Neural cell (in vitro differentiated cells): Measurements from ENCODE around the gene SCD. TPM values are rescaled to one million over a fixed set of nuclear protein-coding genes. Genes with fewer than 3 reads are reported as not detected.

Source experiments
- H2AFZ ChIP-seq: fragments of 200-600, 300-800 bp; sonication (generic), shearing (Covaris generic); 2 replicates; pipeline ENCODE4 v1.6.0; 2014; ENCODE audit warnings: low read depth, mild to moderate bottlenecking, antibody characterized with exemption, low read length, moderate library complexity
- H3F3A ChIP-seq: fragments of 200-600 bp; shearing (Covaris generic); 2 replicates; pipeline ENCODE4 v1.6.1; 2016; ENCODE audit warnings: mild to moderate bottlenecking, moderate library complexity, mixed read lengths, antibody characterized with exemption, low read length; ENCODE audit not compliant: insufficient read depth, poor library complexity, severe bottlenecking
- H3K27ac ChIP-seq: fragments of 200-600, 300-800 bp; sonication (generic), shearing (Covaris generic); 2 replicates; pipeline ENCODE4 v1.5.1; 2014; ENCODE audit warnings: mild to moderate bottlenecking, low read length, moderate library complexity
- H3K27me3 ChIP-seq: fragments of 300-800, 200-600 bp; sonication (generic), shearing (Covaris generic); 2 replicates; pipeline ENCODE4 v1.6.0; 2014; ENCODE audit warnings: mild to moderate bottlenecking, low read depth, low read length, moderate library complexity; ENCODE audit not compliant: insufficient read depth
- H3K36me3 ChIP-seq: fragments of 300-800, 200-600 bp; sonication (generic), shearing (Covaris generic); 2 replicates; pipeline ENCODE4 v1.5.1; 2014; ENCODE audit warnings: mild to moderate bottlenecking, antibody characterized with exemption, low read length, moderate library complexity; ENCODE audit not compliant: insufficient read depth
- H3K4me2 ChIP-seq: fragments of 300-800, 200-600 bp; sonication (generic), shearing (Covaris generic); 2 replicates; pipeline ENCODE4 v1.6.0; 2014; ENCODE audit warnings: mild to moderate bottlenecking, low read length
- H3K4me3 ChIP-seq: fragments of 300-800, 200-600 bp; sonication (generic), shearing (Covaris generic); 2 replicates; pipeline ENCODE4 v1.5.1; 2014; ENCODE audit warnings: mild to moderate bottlenecking, low read length, moderate library complexity
- H3K79me2 ChIP-seq: fragments of 200-600 bp; shearing (Covaris generic); replicated peaks from 2 replicates; pipeline ENCODE4 v1.6.0; 2014; ENCODE audit warnings: mild to moderate bottlenecking, low read length, moderate library complexity; ENCODE audit not compliant: insufficient read depth
- H3K9ac ChIP-seq: fragments of 300-800, 200-600 bp; sonication (generic), shearing (Covaris generic); 2 replicates; pipeline ENCODE4 v1.6.1; 2016; ENCODE audit warnings: mild to moderate bottlenecking, low read length, mixed read lengths
- H3K9me2 ChIP-seq: fragments of 200-600 bp; shearing (Covaris generic); 2 replicates; pipeline ENCODE4 v1.6.1; 2016; ENCODE audit warnings: mild to moderate bottlenecking, low read length, mixed read lengths; ENCODE audit not compliant: insufficient read depth
- H3K9me3 ChIP-seq: fragments of 200-600, 300-800 bp; sonication (generic), shearing (Covaris generic); 2 replicates; pipeline ENCODE4 v1.6.1; 2016; ENCODE audit warnings: mild to moderate bottlenecking, mixed run types, low read length, moderate library complexity, mixed read lengths
- H4K20me1 ChIP-seq: fragments of 200-600 bp; shearing (Covaris generic); 2 replicates; pipeline ENCODE4 v1.6.1; 2016; ENCODE audit warnings: mild to moderate bottlenecking, mixed run types; ENCODE audit not compliant: insufficient read depth
- CTCF ChIP-seq: fragments of 450-650 bp; IDR thresholded peaks from 2 replicates; pipeline ENCODE4 v1.5.1; 2014; ENCODE audit warnings: antibody characterized with exemption, mild to moderate bottlenecking, moderate library complexity; ENCODE audit not compliant: poor library complexity, severe bottlenecking
- EP300 ChIP-seq: fragments of 450-650 bp; conservative IDR thresholded peaks from 2 replicates; pipeline ENCODE4 v1.6.1; 2014; ENCODE audit warnings: antibody characterized with exemption, mild to moderate bottlenecking, moderate library complexity; ENCODE audit not compliant: poor library complexity, severe bottlenecking
- EZH2 ChIP-seq: fragments of 200-600, 300-800 bp; shearing (Covaris generic), sonication (generic); IDR thresholded peaks from 2 replicates; pipeline ENCODE4 v1.6.1; 2014; ENCODE audit warnings: antibody characterized with exemption, low read length, borderline replicate concordance, mild to moderate bottlenecking; ENCODE audit not compliant: insufficient read depth, poor library complexity, severe bottlenecking
- MXI1 ChIP-seq: fragments of 450-650 bp; conservative IDR thresholded peaks from 2 replicates; pipeline ENCODE4 v1.6.1; 2014; ENCODE audit warnings: antibody characterized with exemption, mild to moderate bottlenecking; ENCODE audit not compliant: poor library complexity, severe bottlenecking
- POLR2AphosphoS5 ChIP-seq: IDR thresholded peaks from 2 replicates; pipeline ENCODE4 v1.6.1; 2012
- RAD21 ChIP-seq: fragments of 450-650 bp; conservative IDR thresholded peaks from 2 replicates; pipeline ENCODE4 v1.6.1; 2014; ENCODE audit warnings: antibody characterized with exemption, mild to moderate bottlenecking, moderate library complexity
- REST ChIP-seq: IDR thresholded peaks from 2 replicates; pipeline ENCODE4 v1.6.1; 2012; ENCODE audit warnings: borderline replicate concordance
- SMC3 ChIP-seq: fragments of 450-650 bp; conservative IDR thresholded peaks from 2 replicates; pipeline ENCODE4 v1.6.1; 2014; ENCODE audit warnings: antibody characterized with exemption, mild to moderate bottlenecking, moderate library complexity; ENCODE audit not compliant: poor library complexity
- TAF1 ChIP-seq: IDR thresholded peaks from 2 replicates; pipeline ENCODE4 v1.6.1; 2012; ENCODE audit warnings: low read depth
- polyA plus RNA-seq: library from polyadenylated mRNA; depleted of rRNA; stranded (reverse); fragments of >200 nt; gene quantifications from 2 replicates; pipeline ENCODE4 v1.2.3, GENCODE V29; 2014

Gene SCD
- polyA plus RNA-seq, 1 donor from 2014 or later, result 82.9 TPM

- Histone ChIP-seq H2AFZ (no peak overlapping the region), H3K27ac (no peak overlapping the region), H3K9ac (no peak overlapping the region), H3K9me3 (no peaks in the 10 kb centered on the region), H3K27me3 (no peaks in the 10 kb centered on the region), H3K4me2 (no peak overlapping the region), H3K79me2 (no peaks in the 10 kb centered on the region), H3K36me3 (no peaks in the 10 kb centered on the region), H3K4me3 (no peak overlapping the region), H3K9me2 (no peaks in the 10 kb centered on the region), H4K20me1 (no peaks in the 10 kb centered on the region), H3F3A (no peaks in the 10 kb centered on the region)
- TF ChIP-seq TAF1, result no peak
- no peak for TF ChIP-seq SMC3
- no peak for TF ChIP-seq EZH2
- TF ChIP-seq RAD21, result no peak
- no peak for TF ChIP-seq EP300
- no peak for TF ChIP-seq REST
- no peak for TF ChIP-seq POLR2AphosphoS5
- TF ChIP-seq CTCF, result no peak
- no peak for TF ChIP-seq MXI1
Observed at GRCh38 chr10:100359529-100360150, 12.6 kb downstream of the SCD start.

- Histone ChIP-seq H2AFZ (no peak overlapping the region), H4K20me1 (no peaks in the 10 kb centered on the region), H3K79me2 (no peaks in the 10 kb centered on the region), H3K9me3 (no peaks in the 10 kb centered on the region), H3K9ac (no peak overlapping the region), H3K4me2 (no peak overlapping the region), H3K27ac (no peak overlapping the region), H3K36me3 (no peaks in the 10 kb centered on the region), H3K27me3 (no peaks in the 10 kb centered on the region), H3K4me3 (no peak overlapping the region), H3K9me2 (no peaks in the 10 kb centered on the region), H3F3A (no peaks in the 10 kb centered on the region)
- TF ChIP-seq EZH2, result no peak
- TF ChIP-seq TAF1, result no peak
- no peak for TF ChIP-seq REST
- TF ChIP-seq SMC3, result no peak
- TF ChIP-seq CTCF, result no peak
- no peak for TF ChIP-seq RAD21
- no peak for TF ChIP-seq EP300
- no peak for TF ChIP-seq POLR2AphosphoS5
- TF ChIP-seq MXI1, result no peak
Observed at GRCh38 chr10:100360234-100360633, 13.2 kb downstream of the SCD start.
